ENCODE measurements around the gene MS4A3. TPM values are rescaled to one million over a fixed set of nuclear protein-coding genes. Genes with fewer than 3 reads are reported as not detected.
"Not testable (repeated sequence)": the region's sequence is repeated elsewhere in the genome, so short reads cannot be mapped to it uniquely, and the experiment has no call there.

The MS4A3 gene
- total RNA-seq: not detected

- CTCF ChIA-PET: no interaction called here
Measured at GRCh38 chr11:60056349-60056969, at the start of gene MS4A3. MS4A3 (plus strand) TSS chr11:60056665; CDS start chr11:60061161, 4,496 bp downstream.

GRCh38 chr11:60016881-60017280, 39.6 kb upstream of the MS4A3 start, which contains the start of gene OOSP4B:
OOSP4B (plus strand) TSS chr11:60017181.
- ChIA-PET CTCF (no interaction called here), POLR2A (no interaction called here)

More at GRCh38 chr11:60056349-60056969, at the start of gene MS4A3:
- POLR2A ChIA-PET: no interaction called here

GRCh38 chr11:60018058-60018457, 38.4 kb upstream of the MS4A3 start:
- ChIA-PET POLR2A (no interaction called here), CTCF (no interaction called here)

- CTCF ChIA-PET, POLR2A ChIA-PET: not testable (repeated sequence)
Measured at GRCh38 chr11:60020376-60020775, 36.1 kb upstream of the MS4A3 start.

GRCh38 chr11:60029015-60029632, 27.3 kb upstream of the MS4A3 start:
- ChIA-PET POLR2A (no interaction called here), CTCF (no interaction called here)

GRCh38 chr11:60040109-60040508, 16.4 kb upstream of the MS4A3 start, which contains the start of gene OOSP2:
OOSP2 (plus strand) TSS chr11:60040409; CDS start chr11:60040460, 51 bp downstream.
- ChIA-PET POLR2A (no interaction called here), CTCF (no interaction called here)

GRCh38 chr11:60050422-60050821, 6.0 kb upstream of the MS4A3 start:
- POLR2A ChIA-PET, CTCF ChIA-PET: not testable (repeated sequence)

- CTCF ChIA-PET, POLR2A ChIA-PET: not testable (repeated sequence)
Measured at GRCh38 chr11:60050839-60051238, 5.6 kb upstream of the MS4A3 start.

- CTCF ChIA-PET: no interaction called here
- POLR2A ChIA-PET: no interaction called here
Measured at GRCh38 chr11:60059052-60059451, 2.6 kb downstream of the MS4A3 start.

GRCh38 chr11:60059521-60060240, 3.2 kb downstream of the MS4A3 start:
- ChIA-PET CTCF (no interaction called here), POLR2A (no interaction called here)

GRCh38 chr11:60064111-60064510, 7.6 kb downstream of the MS4A3 start:
- ChIA-PET POLR2A (no interaction called here), CTCF (interaction anchor here (0.6 kb wide), 1 partner anchor 22 kb away, joined by 4 read pairs; no protein-coding TSS in a partner anchor)

GRCh38 chr11:60065801-60066200, 9.3 kb downstream of the MS4A3 start:
- CTCF ChIA-PET: no interaction called here

GRCh38 chr11:60069450-60069849, 13.0 kb downstream of the MS4A3 start:
- ChIA-PET POLR2A (no interaction called here), CTCF (no interaction called here)

More at GRCh38 chr11:60065801-60066200, 9.3 kb downstream of the MS4A3 start:
- POLR2A ChIA-PET: no interaction called here

GRCh38 chr11:60071644-60072043, 15.2 kb downstream of the MS4A3 start:
- CTCF ChIA-PET, POLR2A ChIA-PET: not testable (repeated sequence)

- ChIA-PET CTCF (no interaction called here), POLR2A (no interaction called here)
Measured at GRCh38 chr11:60077216-60077817, 20.9 kb downstream of the MS4A3 start.

- ChIA-PET POLR2A (no interaction called here), CTCF (no interaction called here)
Measured at GRCh38 chr11:60077981-60078380, 21.5 kb downstream of the MS4A3 start.

- POLR2A ChIA-PET: no interaction called here
Measured at GRCh38 chr11:60078745-60079144, 22.3 kb downstream of the MS4A3 start.

GRCh38 chr11:60080535-60080934, 24.1 kb downstream of the MS4A3 start:
- POLR2A ChIA-PET: no interaction called here
- CTCF ChIA-PET: no interaction called here

More at GRCh38 chr11:60078745-60079144, 22.3 kb downstream of the MS4A3 start:
- CTCF ChIA-PET: no interaction called here

GRCh38 chr11:60084631-60085273, 28.3 kb downstream of the MS4A3 start:
- POLR2A ChIA-PET: no interaction called here
- CTCF ChIA-PET: no interaction called here

GRCh38 chr11:60085909-60086308, 29.4 kb downstream of the MS4A3 start:
- ChIA-PET CTCF (no interaction called here), POLR2A (no interaction called here)
